DND-41 (cell line): ENCODE measurements around the gene C15orf40.

Experiments
- CTCF ChIP-seq: IDR thresholded peaks from 2 replicates; pipeline ENCODE4 v1.5.1; 2012; ENCODE audit warnings: borderline replicate concordance, low read length, moderate library complexity, mild to moderate bottlenecking; ENCODE audit not compliant: poor library complexity, severe bottlenecking; ENCODE audit errors: extremely low read depth
- EZH2 ChIP-seq: IDR thresholded peaks from 3 replicates; pipeline ENCODE4 v1.6.1; 2012; ENCODE audit warnings: borderline replicate concordance, low read depth, mild to moderate bottlenecking, moderate library complexity, low read length, inconsistent platforms; ENCODE audit not compliant: severe bottlenecking

GRCh38 chr15:82970078-82970686, 41.3 kb downstream of the C15orf40 start:
- TF ChIP-seq EZH2, result no peak
- TF ChIP-seq CTCF, result no peak
